ENCODE results near the gene ABCA9. TPM values are rescaled to one million over a fixed set of nuclear protein-coding genes. Genes with fewer than 3 reads are reported as not detected.

The ABCA9 gene
- total and polyA plus RNA-seq, 2 of the 13 experiments (the other 11 are each of a cell fraction or from before 2014, with no cell fraction given): 0.04 TPM; not detected in 1

DNA sequence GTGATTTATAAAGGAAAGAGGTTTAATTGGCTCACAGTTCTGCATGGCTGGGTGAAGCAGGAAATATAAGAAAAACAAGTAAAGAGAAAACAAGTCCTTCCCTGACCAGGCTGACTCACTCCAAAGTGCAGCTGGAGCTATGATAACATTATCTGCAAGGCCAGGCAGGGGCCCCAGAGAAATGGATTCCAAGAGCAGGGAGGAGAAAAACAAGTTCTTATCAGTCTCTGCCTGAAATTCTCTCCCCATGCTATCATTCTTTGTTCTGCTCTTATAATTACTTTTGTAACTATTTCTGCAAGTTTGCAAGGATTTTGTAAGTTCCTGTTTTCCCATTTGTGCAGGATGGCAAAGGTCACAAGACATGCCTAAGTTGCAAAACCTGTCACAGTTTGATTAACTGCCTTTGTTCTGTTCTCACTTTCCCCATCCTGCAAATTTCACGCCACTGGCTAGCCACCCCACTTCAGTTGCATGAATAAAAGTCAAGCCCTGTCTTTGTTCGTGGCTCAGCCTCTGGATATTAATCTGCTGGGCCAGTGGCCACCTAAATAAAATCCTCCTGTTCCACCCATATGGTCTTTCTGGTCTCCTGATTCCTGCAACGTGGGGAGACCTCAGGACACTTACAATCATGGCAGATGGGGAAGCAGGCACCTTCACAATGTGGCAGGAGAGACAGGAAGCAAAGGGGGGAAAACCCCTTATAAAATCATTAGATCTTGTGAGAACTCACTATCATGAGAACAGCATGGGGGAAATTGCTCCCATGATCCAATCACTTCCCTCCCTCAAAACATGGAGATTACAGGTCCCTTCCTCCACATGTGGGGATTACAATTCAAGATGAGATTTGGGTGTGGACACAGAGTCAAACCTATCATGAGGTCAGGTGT, 13.1 kb downstream of the ABCA9 start (continued):
- TF ChIP-seq EEA1 (CRISPR knock-in tag; IDR thresholded peaks at IDR 0.05; ENCODE audit: borderline replicate concordance) (no peak), ZNF672 (CRISPR knock-in tag; IDR thresholded peaks at IDR 0.05) (no peak), ZNF121 (CRISPR knock-in tag; IDR thresholded peaks at IDR 0.05) (peak; percentile 48; the same call in 1 of the 2 replicates), SMAD3 (CRISPR knock-in tag; IDR thresholded peaks at IDR 0.05) (peak; percentile 98), NFIC (IDR thresholded peaks at IDR 0.05; ENCODE audit: low read length) (peak; percentile 97), SSRP1 (CRISPR knock-in tag; IDR thresholded peaks at IDR 0.05) (no peak; the same call in 1 of the 2 replicates), ZNF563 (CRISPR knock-in tag; IDR thresholded peaks at IDR 0.05) (no peak), ZNF749 (CRISPR knock-in tag; IDR thresholded peaks at IDR 0.05; ENCODE audit: borderline replicate concordance) (peak; percentile 28; the same call in 1 of the 2 replicates), REPIN1 (CRISPR knock-in tag; IDR thresholded peaks at IDR 0.05; ENCODE audit: borderline replicate concordance, low read depth) (no peak; the same call in none of the 2 replicates), ETV6 (CRISPR knock-in tag; conservative IDR thresholded peaks at IDR 0.05) (no peak; the same call in 1 of the 2 replicates), AGO2 (optimal IDR thresholded peaks at IDR 0.05; ENCODE audit: low read depth, low read length) (no peak), MAF1 (CRISPR knock-in tag; IDR thresholded peaks at IDR 0.05; ENCODE audit: borderline replicate concordance) (no peak), ZNF274 (CRISPR knock-in tag; IDR thresholded peaks at IDR 0.05) (no peak; the same call in 1 of the 2 replicates), ZNF510 (CRISPR knock-in tag; IDR thresholded peaks at IDR 0.05; ENCODE audit: low read depth) (no peak), ZNF234 (CRISPR knock-in tag; conservative IDR thresholded peaks at IDR 0.05) (peak; percentile 83), WIZ (CRISPR knock-in tag; IDR thresholded peaks at IDR 0.05) (no peak), ZBTB1 (CRISPR knock-in tag; IDR thresholded peaks at IDR 0.05; ENCODE audit: borderline replicate concordance) (no peak)
- TF ChIP-seq, protein P1, sequence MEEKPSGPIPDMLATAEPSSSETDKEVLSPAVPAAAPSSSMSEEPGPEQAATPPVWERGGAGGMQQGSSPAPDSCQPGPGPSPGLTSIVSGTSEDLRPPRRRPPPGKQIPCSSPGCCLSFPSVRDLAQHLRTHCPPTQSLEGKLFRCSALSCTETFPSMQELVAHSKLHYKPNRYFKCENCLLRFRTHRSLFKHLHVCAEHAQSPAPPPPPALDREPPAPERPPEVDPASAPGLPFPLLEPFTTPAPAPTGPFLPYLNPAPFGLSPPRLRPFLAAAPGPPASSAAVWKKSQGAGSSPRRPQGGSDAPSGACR (CRISPR knock-in tag; IDR thresholded peaks at IDR 0.05): no peak; the same call in 1 of the 2 replicates
- TF ChIP-seq, protein P2, sequence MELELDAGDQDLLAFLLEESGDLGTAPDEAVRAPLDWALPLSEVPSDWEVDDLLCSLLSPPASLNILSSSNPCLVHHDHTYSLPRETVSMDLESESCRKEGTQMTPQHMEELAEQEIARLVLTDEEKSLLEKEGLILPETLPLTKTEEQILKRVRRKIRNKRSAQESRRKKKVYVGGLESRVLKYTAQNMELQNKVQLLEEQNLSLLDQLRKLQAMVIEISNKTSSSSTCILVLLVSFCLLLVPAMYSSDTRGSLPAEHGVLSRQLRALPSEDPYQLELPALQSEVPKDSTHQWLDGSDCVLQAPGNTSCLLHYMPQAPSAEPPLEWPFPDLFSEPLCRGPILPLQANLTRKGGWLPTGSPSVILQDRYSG (CRISPR knock-in tag; IDR thresholded peaks at IDR 0.05): no peak
- TF ChIP-seq, protein P3, sequence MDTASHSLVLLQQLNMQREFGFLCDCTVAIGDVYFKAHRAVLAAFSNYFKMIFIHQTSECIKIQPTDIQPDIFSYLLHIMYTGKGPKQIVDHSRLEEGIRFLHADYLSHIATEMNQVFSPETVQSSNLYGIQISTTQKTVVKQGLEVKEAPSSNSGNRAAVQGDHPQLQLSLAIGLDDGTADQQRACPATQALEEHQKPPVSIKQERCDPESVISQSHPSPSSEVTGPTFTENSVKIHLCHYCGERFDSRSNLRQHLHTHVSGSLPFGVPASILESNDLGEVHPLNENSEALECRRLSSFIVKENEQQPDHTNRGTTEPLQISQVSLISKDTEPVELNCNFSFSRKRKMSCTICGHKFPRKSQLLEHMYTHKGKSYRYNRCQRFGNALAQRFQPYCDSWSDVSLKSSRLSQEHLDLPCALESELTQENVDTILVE (CRISPR knock-in tag; IDR thresholded peaks at IDR 0.05): peak; percentile 89
- TF ChIP-seq, protein P4, sequence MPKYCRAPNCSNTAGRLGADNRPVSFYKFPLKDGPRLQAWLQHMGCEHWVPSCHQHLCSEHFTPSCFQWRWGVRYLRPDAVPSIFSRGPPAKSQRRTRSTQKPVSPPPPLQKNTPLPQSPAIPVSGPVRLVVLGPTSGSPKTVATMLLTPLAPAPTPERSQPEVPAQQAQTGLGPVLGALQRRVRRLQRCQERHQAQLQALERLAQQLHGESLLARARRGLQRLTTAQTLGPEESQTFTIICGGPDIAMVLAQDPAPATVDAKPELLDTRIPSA (CRISPR knock-in tag; IDR thresholded peaks at IDR 0.05; ENCODE audit: borderline replicate concordance): no peak
- TF ChIP-seq, protein P5, sequence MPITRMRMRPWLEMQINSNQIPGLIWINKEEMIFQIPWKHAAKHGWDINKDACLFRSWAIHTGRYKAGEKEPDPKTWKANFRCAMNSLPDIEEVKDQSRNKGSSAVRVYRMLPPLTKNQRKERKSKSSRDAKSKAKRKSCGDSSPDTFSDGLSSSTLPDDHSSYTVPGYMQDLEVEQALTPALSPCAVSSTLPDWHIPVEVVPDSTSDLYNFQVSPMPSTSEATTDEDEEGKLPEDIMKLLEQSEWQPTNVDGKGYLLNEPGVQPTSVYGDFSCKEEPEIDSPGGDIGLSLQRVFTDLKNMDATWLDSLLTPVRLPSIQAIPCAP (CRISPR knock-in tag; IDR thresholded peaks at IDR 0.05; ENCODE audit: low read depth): no peak
- TF ChIP-seq, protein P6, sequence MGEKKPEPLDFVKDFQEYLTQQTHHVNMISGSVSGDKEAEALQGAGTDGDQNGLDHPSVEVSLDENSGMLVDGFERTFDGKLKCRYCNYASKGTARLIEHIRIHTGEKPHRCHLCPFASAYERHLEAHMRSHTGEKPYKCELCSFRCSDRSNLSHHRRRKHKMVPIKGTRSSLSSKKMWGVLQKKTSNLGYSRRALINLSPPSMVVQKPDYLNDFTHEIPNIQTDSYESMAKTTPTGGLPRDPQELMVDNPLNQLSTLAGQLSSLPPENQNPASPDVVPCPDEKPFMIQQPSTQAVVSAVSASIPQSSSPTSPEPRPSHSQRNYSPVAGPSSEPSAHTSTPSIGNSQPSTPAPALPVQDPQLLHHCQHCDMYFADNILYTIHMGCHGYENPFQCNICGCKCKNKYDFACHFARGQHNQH (CRISPR knock-in tag; IDR thresholded peaks at IDR 0.05): peak; percentile 86
- TF ChIP-seq, protein P7, sequence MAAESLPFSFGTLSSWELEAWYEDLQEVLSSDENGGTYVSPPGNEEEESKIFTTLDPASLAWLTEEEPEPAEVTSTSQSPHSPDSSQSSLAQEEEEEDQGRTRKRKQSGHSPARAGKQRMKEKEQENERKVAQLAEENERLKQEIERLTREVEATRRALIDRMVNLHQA (CRISPR knock-in tag; IDR thresholded peaks at IDR 0.05): no peak
